Breast epithelium (tissue), 3 donors: ENCODE data around the gene TARS2.

Source experiments
- POLR2A ChIP-seq: fragments of 450-650 bp; IDR thresholded peaks from one replicate; pipeline ENCODE4 v1.6.1; 2016; ENCODE audit warnings: antibody characterized with exemption, mild to moderate bottlenecking, moderate library complexity
- POLR2AphosphoS5 ChIP-seq, 3 donors: sonication (generic); formaldehyde crosslinking; IDR thresholded peaks; one replicate each; pipeline ENCODE4 v1.6.1; 2017; ENCODE audit warnings: antibody characterized with exemption in 3 of 3
- TF ChIP-seq, protein P1 (sequence below), 3 donors: fragments of 450-650 bp; IDR thresholded peaks; one replicate each; pipeline ENCODE4 v1.5.1; 2016 to 2017; ENCODE audit warnings: antibody characterized with exemption in 3 of 3, mild to moderate bottlenecking in 3 of 3, moderate library complexity in 3 of 3

DNA sequence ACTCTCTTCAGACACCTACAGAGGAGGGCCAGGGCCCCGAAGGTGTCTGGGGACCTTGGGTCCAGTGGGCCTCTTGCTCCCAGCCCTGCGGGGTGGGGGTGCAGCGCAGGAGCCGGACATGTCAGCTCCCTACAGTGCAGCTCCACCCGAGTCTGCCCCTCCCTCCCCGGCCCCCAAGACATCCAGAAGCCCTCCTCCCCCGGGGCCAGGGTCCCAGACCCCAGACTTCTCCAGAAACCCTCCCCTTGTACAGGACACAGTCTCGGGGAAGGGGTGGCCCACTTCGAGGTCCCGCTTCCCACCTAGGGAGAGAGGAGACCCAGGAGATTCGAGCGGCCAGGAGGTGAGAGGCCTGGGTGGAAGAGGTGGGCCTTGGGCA is 65.7 kb downstream of the TARS2 start:
- TF ChIP-seq, protein P1, sequence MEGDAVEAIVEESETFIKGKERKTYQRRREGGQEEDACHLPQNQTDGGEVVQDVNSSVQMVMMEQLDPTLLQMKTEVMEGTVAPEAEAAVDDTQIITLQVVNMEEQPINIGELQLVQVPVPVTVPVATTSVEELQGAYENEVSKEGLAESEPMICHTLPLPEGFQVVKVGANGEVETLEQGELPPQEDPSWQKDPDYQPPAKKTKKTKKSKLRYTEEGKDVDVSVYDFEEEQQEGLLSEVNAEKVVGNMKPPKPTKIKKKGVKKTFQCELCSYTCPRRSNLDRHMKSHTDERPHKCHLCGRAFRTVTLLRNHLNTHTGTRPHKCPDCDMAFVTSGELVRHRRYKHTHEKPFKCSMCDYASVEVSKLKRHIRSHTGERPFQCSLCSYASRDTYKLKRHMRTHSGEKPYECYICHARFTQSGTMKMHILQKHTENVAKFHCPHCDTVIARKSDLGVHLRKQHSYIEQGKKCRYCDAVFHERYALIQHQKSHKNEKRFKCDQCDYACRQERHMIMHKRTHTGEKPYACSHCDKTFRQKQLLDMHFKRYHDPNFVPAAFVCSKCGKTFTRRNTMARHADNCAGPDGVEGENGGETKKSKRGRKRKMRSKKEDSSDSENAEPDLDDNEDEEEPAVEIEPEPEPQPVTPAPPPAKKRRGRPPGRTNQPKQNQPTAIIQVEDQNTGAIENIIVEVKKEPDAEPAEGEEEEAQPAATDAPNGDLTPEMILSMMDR (IDR thresholded peaks at IDR 0.05), result no peak
- TF ChIP-seq POLR2A (no peak), POLR2AphosphoS5 (IDR thresholded peaks at IDR 0.05) (no peak)
